Activated CD8-positive, alpha-beta T cell treated with anti-CD3 and anti-CD28 coated beads, Interleukin-2, amount 10 ng/mL, durations not matched to agents 7 days and 5 days (primary cell): ENCODE measurements around the gene GRM4. TPM values are rescaled to one million over a fixed set of nuclear protein-coding genes. Genes with fewer than 3 reads are reported as not detected.

Experiments used
- ATAC-seq: fragments of 150-1000 bp; cut with Tn5 transposase; one replicate; pipeline ENCODE4 v1.10.0; 2021; ENCODE audit warnings: moderate library complexity
- CTCF ChIA-PET: fragments of 350-600 bp; sonication (Branson Sonifier 250); formaldehyde crosslinking; loops from one replicate; lab custom pipeline; 2021; ENCODE audit warnings: antibody characterized with exemption; lab: Charles Lee
- POLR2A ChIA-PET: fragments of 350-600 bp; sonication (Branson Sonifier 250); formaldehyde crosslinking; loops from one replicate; lab custom pipeline; 2021; ENCODE audit warnings: antibody characterized with exemption; lab: Charles Lee
- DNase-seq: peaks from one replicate; pipeline ENCODE4 v3.0.0-alpha.2; 2020
- H3K27ac Mint-ChIP-seq: one replicate; pipeline ENCODE4 v1.8.0; 2021; ENCODE audit warnings: mild to moderate bottlenecking, mixed read lengths
- H3K27me3 Mint-ChIP-seq: one replicate; pipeline ENCODE4 v1.8.0; 2021; ENCODE audit warnings: low read depth, mixed read lengths
- H3K36me3 Mint-ChIP-seq: one replicate; pipeline ENCODE4 v1.8.0; 2021; ENCODE audit warnings: low read depth, mixed read lengths
- H3K4me1 Mint-ChIP-seq: one replicate; pipeline ENCODE4 v1.8.0; 2021; ENCODE audit warnings: low read depth, mixed read lengths
- H3K4me3 Mint-ChIP-seq: one replicate; pipeline ENCODE4 v1.8.0; 2021; ENCODE audit warnings: mild to moderate bottlenecking, mixed read lengths
- H3K9me3 Mint-ChIP-seq: one replicate; pipeline ENCODE4 v1.8.0; 2022; ENCODE audit warnings: mixed read lengths; ENCODE audit not compliant: insufficient read depth
- total RNA-seq, 2 experiments: library from RNA; stranded (reverse); gene quantifications; one replicate each; pipeline ENCODE4 v1.2.3, GENCODE V29; 2021

Gene GRM4
- total RNA-seq, 2 experiments from 2014 or later = not detected

DNA sequence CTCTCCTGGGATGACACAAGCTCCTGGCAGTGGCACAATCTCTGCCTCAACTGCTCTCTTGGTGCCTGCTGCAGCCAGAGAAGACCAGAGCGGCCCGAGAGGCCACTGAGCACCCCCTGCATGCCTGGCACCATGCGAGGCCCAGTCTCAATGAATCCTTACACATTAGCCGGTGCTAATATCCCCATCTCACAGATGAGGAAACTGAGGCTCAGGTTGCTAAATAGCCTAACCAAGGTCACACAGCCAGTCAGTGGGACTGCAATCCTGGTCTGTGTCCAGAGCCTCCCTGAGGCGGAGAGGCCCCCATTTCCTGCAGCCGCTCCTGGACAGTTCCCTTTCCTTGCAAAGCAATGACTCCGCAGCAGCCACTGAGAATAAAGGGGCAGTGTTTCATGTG is 81.2 kb downstream of the GRM4 start:
- no peaks in the 10 kb centered on the region for H3K4me1 Mint-ChIP-seq
- DNase-seq (no peak), ATAC-seq (no peak)
- H3K27ac Mint-ChIP-seq = no peak overlapping the region
- H3K36me3 Mint-ChIP-seq = no peaks in the 10 kb centered on the region
- H3K27me3 Mint-ChIP-seq = peaks cover 3% of the 10 kb centered on the region
- no peak overlapping the region for H3K4me3 Mint-ChIP-seq
- CTCF ChIA-PET = interaction anchor here (0.6 kb wide), 1 partner anchor 569 kb away, joined by 3 read pairs; no protein-coding TSS in a partner anchor
- no peaks in the 10 kb centered on the region for H3K9me3 Mint-ChIP-seq
- POLR2A ChIA-PET = no interaction called here

DNA sequence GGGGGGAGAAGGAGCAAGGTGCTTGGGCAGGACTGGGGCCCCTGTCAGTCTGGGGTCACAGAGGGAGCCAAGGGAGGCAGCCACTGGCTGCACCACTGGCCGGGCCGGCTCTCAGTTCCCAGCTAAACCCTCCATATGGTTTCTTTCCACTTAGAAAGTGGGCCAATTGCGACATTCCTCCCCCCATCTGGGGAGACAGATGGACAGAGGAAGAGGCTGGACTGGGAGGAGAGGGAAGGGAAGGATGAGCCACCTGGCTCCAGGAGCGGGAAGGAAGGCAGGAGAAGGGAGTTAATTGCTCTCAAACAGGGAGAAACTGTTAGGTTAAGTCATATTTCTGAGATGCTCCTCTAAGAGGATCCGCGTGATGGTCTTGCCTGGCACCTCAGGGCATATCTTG is 82.2 kb downstream of the GRM4 start:
- no peaks in the 10 kb centered on the region for H3K36me3 Mint-ChIP-seq
- no peaks in the 10 kb centered on the region for H3K4me1 Mint-ChIP-seq
- CTCF ChIA-PET = no interaction called here
- H3K4me3 Mint-ChIP-seq = no peak overlapping the region
- H3K27me3 Mint-ChIP-seq = peaks cover 7% of the 10 kb centered on the region
- ATAC-seq = no peak
- DNase-seq = no peak
- H3K9me3 Mint-ChIP-seq = no peaks in the 10 kb centered on the region
- POLR2A ChIA-PET = no interaction called here
- H3K27ac Mint-ChIP-seq = no peak overlapping the region

DNA sequence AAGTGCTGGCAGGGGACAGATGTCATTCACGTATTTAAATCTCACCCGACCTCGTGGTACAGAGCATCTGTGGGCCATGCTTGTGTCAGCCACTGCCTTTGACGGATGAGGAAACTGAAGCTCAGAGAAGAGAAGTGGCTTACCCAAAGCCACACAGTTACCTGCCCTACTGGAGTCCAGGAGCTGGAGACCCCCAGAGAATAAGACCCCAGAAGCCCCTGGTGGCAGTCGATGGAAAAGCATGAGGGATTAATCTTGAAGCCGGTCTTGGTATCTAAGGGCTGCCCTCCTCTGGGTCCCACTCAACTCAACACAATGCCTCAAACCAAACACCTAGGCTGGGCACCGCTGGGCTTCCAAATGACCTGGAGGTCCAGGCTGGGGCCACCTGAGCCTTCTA is 83.1 kb downstream of the GRM4 start:
- Mint-ChIP-seq H3K9me3 (no peaks in the 10 kb centered on the region), H3K27me3 (peaks cover 8% of the 10 kb centered on the region), H3K36me3 (no peaks in the 10 kb centered on the region), H3K4me3 (no peak overlapping the region), H3K27ac (no peak overlapping the region), H3K4me1 (no peaks in the 10 kb centered on the region)
- ATAC-seq (no peak), DNase-seq (no peak)
- CTCF ChIA-PET = no interaction called here
- POLR2A ChIA-PET = no interaction called here

DNA sequence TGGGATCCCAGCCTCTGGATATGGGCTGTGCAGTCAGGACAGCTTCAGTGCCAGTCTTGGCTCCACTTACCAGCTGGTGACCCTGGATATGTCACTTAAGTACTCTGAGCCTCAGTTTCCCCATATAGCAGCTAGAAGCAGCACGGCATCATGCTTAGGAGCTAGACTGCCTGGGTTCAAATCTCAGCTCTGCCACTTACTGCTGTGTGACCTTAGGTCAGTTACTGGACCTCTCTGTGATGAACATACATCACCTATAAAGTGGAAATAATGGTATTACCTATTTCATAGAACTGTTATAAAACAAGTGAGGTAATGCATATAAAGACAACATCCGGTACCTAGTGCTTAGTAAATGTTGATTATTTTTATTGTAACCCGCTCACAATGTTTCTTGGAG is 83.7 kb downstream of the GRM4 start:
- DNase-seq (no peak), ATAC-seq (no peak)
- no peak overlapping the region for H3K27ac Mint-ChIP-seq
- ChIA-PET CTCF (no interaction called here), POLR2A (no interaction called here)
- peaks cover 10% of the 10 kb centered on the region for H3K27me3 Mint-ChIP-seq
- H3K36me3 Mint-ChIP-seq = no peaks in the 10 kb centered on the region
- H3K4me3 Mint-ChIP-seq = no peak overlapping the region
- no peaks in the 10 kb centered on the region for H3K9me3 Mint-ChIP-seq
- H3K4me1 Mint-ChIP-seq = no peaks in the 10 kb centered on the region

GRCh38 chr6:34061348-34061747 is 84.5 kb downstream of the GRM4 start:
- POLR2A ChIA-PET = no interaction called here
- no peaks in the 10 kb centered on the region for H3K9me3 Mint-ChIP-seq
- no peaks in the 10 kb centered on the region for H3K4me1 Mint-ChIP-seq
- ATAC-seq (no peak), DNase-seq (no peak)
- CTCF ChIA-PET = no interaction called here
- H3K27ac Mint-ChIP-seq = no peak overlapping the region
- H3K36me3 Mint-ChIP-seq = no peaks in the 10 kb centered on the region
- H3K4me3 Mint-ChIP-seq = no peak overlapping the region
- peaks cover 10% of the 10 kb centered on the region for H3K27me3 Mint-ChIP-seq

DNA sequence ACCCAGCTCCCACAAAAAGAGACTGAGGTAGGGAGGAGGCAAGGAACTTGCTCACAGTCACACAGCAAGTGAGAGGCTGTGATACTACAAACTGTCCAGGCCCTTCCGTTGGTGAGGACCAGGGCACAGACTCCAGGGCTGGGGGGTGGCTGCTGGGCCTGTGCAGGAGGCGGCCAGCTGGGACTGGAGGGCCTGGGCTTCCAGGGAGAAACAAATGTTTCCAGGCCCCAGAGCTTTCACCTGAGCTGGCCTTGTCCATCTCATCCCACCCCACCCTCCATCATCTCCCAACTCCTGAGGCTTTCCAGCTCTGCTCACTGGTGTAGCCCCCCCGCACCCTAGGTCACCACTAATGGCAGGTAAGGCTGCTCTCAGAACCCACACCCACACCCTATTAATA is 86.0 kb downstream of the GRM4 start:
- Mint-ChIP-seq H3K4me1 (no peaks in the 10 kb centered on the region), H3K4me3 (no peak overlapping the region), H3K9me3 (no peaks in the 10 kb centered on the region), H3K27ac (no peak overlapping the region), H3K27me3 (peaks cover 9% of the 10 kb centered on the region), H3K36me3 (no peaks in the 10 kb centered on the region)
- no peak for DNase-seq
- ChIA-PET POLR2A (no interaction called here), CTCF (no interaction called here)
- ATAC-seq = no peak

DNA sequence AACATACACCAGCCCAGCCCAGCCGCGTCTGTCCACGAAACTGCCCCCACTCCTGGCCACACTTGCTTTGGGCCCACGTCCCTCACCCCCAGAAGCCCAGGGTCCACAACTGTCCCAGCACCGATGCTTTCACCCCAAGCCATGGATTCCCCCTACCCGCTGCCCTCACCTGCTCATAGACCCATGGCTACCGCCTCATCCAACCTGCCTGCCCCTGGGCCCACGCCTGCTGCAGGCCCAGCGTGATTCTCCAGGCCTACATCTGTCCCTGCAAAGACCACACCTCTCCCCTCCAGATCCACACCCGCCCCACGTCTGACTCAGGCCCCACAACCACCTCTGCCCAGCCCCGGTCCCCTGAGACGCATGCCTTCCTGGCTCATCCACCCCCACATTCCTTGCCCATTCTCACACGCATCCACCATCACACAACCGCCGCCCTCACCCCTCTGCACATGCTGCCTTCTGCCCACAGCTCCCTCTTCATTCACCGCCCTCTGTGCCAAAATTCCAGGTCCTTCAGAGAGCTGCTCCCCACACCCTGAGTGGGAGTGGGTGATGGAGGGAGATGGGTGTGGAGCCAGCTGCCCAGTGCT is 86.7 kb downstream of the GRM4 start:
- DNase-seq (no peak), ATAC-seq (no peak)
- POLR2A ChIA-PET = no interaction called here
- H3K27ac Mint-ChIP-seq = no peak overlapping the region
- no peaks in the 10 kb centered on the region for H3K4me1 Mint-ChIP-seq
- H3K4me3 Mint-ChIP-seq = no peak overlapping the region
- H3K9me3 Mint-ChIP-seq = no peaks in the 10 kb centered on the region
- CTCF ChIA-PET = no interaction called here
- H3K36me3 Mint-ChIP-seq = no peaks in the 10 kb centered on the region
- H3K27me3 Mint-ChIP-seq = peaks cover 13% of the 10 kb centered on the region

GRCh38 chr6:34057790-34058189 is 88.1 kb downstream of the GRM4 start:
- ATAC-seq (no peak), DNase-seq (no peak)
- Mint-ChIP-seq H3K27me3 (peaks cover 13% of the 10 kb centered on the region), H3K27ac (no peak overlapping the region), H3K4me1 (no peaks in the 10 kb centered on the region), H3K9me3 (no peaks in the 10 kb centered on the region), H3K4me3 (no peak overlapping the region), H3K36me3 (no peaks in the 10 kb centered on the region)
- ChIA-PET POLR2A (no interaction called here), CTCF (no interaction called here)

- ATAC-seq = no peak
- CTCF ChIA-PET = no interaction called here
- POLR2A ChIA-PET = no interaction called here
These were observed 88.7 kb downstream of the GRM4 start for GRCh38 chr6:34057191-34057590.

DNA sequence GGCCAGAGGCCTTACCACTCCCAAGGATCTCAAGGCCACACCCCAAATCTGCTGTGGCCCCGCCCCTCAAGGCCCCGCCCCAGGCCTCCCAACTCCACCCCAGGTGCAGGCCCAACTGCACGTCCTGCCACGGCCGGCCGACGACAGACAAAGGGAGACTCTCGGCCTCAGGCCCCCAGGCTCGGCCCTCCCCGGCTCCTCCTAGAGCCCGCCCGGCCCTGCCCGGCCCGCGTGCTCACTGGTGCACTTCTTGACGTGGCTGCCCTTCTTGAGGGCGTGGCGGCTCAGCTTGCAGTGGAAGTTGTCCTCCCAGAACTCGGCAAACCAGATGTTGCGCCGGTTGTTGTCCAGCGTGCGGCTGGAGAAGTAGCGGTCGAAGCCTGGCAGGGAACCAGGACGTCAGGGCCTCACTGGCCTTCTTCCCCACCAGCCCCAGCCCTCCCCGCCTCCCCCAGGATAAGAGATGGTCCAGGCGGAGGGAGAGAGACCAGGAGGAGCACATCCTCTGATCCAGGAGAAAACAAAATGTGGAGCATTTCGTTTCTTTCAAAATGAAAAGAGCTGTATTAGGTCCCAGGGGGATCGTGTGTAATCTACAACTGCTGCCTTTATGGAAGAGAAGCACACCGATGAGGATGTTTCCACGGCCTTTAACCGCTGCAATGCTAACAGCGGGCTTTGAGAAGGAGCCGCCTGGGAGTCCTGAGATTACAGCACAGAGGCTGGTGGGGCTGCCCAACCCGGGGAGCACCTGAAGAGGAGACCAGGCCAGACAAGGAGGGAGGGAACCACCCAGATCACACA is 89.4 kb downstream of the GRM4 start:
- H3K36me3 Mint-ChIP-seq = no peaks in the 10 kb centered on the region
- no peak overlapping the region for H3K27ac Mint-ChIP-seq
- no peak overlapping the region for H3K4me3 Mint-ChIP-seq
- H3K27me3 Mint-ChIP-seq = peaks cover 13% of the 10 kb centered on the region
- no peaks in the 10 kb centered on the region for H3K4me1 Mint-ChIP-seq
- POLR2A ChIA-PET = no interaction called here
- CTCF ChIA-PET = no interaction called here
- no peak for ATAC-seq
- DNase-seq = no peak
- no peaks in the 10 kb centered on the region for H3K9me3 Mint-ChIP-seq

More at GRCh38 chr6:34057191-34057590, 88.7 kb downstream of the GRM4 start:
- no peak overlapping the region for H3K4me3 Mint-ChIP-seq
- no peak overlapping the region for H3K27ac Mint-ChIP-seq
- no peaks in the 10 kb centered on the region for H3K4me1 Mint-ChIP-seq
- no peak for DNase-seq
- no peaks in the 10 kb centered on the region for H3K9me3 Mint-ChIP-seq
- peaks cover 13% of the 10 kb centered on the region for H3K27me3 Mint-ChIP-seq
- H3K36me3 Mint-ChIP-seq = no peaks in the 10 kb centered on the region

DNA sequence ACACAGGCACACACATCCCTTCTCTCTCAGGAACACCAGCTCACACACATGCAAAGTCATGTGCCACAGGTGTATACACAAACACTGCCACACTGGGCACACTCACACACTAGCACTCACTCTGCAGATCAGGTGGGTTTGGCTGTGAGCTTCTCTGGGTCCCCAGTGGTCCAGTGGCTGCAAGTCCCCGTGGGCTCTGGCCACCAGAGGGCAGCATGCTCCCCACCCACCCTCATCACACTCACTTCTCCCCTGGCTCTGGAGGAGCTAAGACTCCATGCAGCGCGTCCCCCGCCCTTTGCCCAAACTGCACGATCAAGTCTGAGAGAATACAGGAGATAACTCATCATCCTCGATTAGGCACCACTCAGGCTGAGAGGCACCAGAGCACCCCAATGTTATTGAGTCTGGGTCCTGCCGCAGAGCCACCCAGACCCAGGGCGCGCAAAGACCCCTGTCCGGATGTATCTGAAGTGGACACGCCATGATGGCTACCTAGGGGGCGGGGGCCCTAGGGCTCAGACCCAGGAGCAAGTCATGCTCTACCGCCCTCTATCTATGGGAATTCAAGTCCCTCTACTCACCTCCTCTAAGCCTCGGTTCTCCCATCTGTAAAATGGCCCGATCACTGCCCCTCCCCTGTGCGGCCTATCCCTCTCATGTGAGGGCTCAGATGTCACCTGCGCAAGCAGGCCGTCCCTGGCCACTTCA is 90.5 kb downstream of the GRM4 start:
- H3K27me3 Mint-ChIP-seq = peaks cover 13% of the 10 kb centered on the region
- no peaks in the 10 kb centered on the region for H3K9me3 Mint-ChIP-seq
- POLR2A ChIA-PET = interaction anchor here (1.1 kb wide), 1 partner anchor 100 kb away, joined by 3 read pairs; no protein-coding TSS in a partner anchor
- H3K27ac Mint-ChIP-seq = no peak overlapping the region
- H3K36me3 Mint-ChIP-seq = no peaks in the 10 kb centered on the region
- H3K4me1 Mint-ChIP-seq = no peaks in the 10 kb centered on the region
- CTCF ChIA-PET = interaction anchor here (0.7 to 1.9 kb wide), 18 partner anchors 10 to 344 kb away, joined by 3 to 19 read pairs (median 4); partner anchors contain the start of gene UQCC2
- ATAC-seq (peak; percentile 85), DNase-seq (peak; percentile 74)
- H3K4me3 Mint-ChIP-seq = no peak overlapping the region

DNA sequence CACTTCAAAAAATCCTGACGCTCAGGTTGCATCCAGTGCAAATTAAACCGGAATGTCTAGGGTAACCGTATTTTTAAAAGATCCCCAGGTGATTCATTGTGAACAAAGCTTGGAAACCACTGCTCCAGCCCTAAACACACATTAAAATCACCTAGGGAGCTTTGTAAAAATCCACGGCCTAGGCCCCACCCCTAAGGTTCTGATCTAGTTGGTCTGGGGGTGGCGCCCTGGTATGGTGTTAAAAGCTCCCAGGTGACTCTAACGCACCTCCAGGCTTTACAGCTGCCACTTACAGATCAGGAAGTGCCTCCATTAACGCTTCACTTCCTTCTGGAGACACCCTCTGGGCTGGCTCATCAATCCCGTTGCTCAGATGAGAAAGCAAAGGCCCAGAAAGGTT is 92.2 kb downstream of the GRM4 start:
- ChIA-PET CTCF (interaction anchor here (1.1 to 1.9 kb wide), 4 partner anchors 16 to 102 kb away, joined by 3 to 7 read pairs (median 4); no protein-coding TSS in a partner anchor), POLR2A (interaction anchor here (0.6 kb wide), 1 partner anchor 205 kb away, joined by 3 read pairs; no protein-coding TSS in a partner anchor)
- Mint-ChIP-seq H3K36me3 (no peaks in the 10 kb centered on the region), H3K4me1 (no peaks in the 10 kb centered on the region), H3K9me3 (no peaks in the 10 kb centered on the region), H3K4me3 (no peak overlapping the region), H3K27me3 (peaks cover 15% of the 10 kb centered on the region), H3K27ac (no peak overlapping the region)
- DNase-seq (no peak), ATAC-seq (no peak)
